PFSK-1 (cell line): ENCODE results near the gene NXPE4.

Experiments used
- FOXP2 ChIP-seq: optimal IDR thresholded peaks from 2 replicates; pipeline ENCODE3; 2011; ENCODE audit warnings: borderline replicate concordance, control low read depth, inconsistent platforms; ENCODE audit not compliant: insufficient read depth; ENCODE audit errors: extremely low read length, extremely low read depth
- POLR2AphosphoS5 ChIP-seq: IDR thresholded peaks from 2 replicates; pipeline ENCODE4 v1.6.1; 2012; ENCODE audit warnings: low read depth, mild to moderate bottlenecking, control low read depth, low read length, moderate library complexity
- SIN3A ChIP-seq: IDR thresholded peaks from 2 replicates; pipeline ENCODE4 v1.6.1; 2012; ENCODE audit warnings: mild to moderate bottlenecking, low read length, moderate library complexity, borderline replicate concordance; ENCODE audit not compliant: insufficient read depth
- TAF1 ChIP-seq: IDR thresholded peaks from 2 replicates; pipeline ENCODE4 v1.6.1; 2012; ENCODE audit warnings: low read length, control low read depth, borderline replicate concordance; ENCODE audit not compliant: insufficient read depth
- TF ChIP-seq, protein P1 (sequence below), 2 experiments: IDR thresholded peaks; 2 replicates each; pipeline versions ENCODE4 v1.6.1 to v1.8.0; 2011 to 2012; ENCODE audit warnings: low read depth in 2 of 2, low read length in 2 of 2, control low read depth in 1 of 2, inconsistent platforms in 1 of 2, mild to moderate bottlenecking in 1 of 2, moderate library complexity in 1 of 2; ENCODE audit not compliant: insufficient read depth in 1 of 2

Gene NXPE4

DNA sequence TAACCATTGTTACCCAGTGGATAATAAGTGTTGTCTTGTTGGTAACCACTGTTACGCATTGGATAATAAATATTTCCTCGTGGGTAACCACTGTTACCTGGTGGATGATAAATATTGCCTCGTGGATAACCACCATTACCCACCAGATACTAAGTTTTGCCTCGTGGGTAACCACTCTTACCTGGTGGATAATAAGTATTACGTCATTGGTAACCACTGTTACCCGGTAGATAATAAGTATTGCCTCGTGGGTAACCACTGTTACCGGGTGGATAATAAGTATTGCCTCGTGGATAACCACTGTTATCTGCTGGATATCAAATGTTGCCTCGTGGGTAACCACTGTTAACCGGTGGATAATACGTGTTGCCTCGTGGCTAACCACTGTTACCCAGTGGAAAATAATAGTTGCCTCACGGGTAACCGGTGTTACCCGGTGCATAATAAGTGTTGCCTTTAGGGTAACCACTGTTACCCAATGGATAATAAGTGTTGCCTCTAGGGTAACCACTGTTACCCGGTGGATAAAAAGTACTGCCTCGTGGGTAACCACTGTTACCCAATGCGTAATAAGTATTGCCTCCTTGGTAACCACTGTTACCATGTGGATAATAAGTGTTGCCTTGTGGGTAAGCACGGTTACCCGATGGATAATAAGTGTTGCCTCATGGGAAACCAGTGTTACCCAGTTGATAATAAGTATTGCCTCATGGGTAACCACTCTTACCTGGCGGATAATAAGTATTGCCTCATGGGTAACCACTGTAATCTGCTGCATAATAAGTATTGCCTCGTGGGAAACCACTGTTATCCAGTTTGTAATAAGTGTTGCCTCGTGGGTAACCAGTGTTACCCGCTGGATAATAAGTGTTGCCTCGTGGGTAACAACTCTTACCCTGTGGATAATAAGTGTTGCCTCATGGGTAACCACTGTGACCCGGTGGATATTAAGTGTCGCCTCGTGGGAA, 21.9 kb upstream of the NXPE4 start:
- TF ChIP-seq FOXP2 (no peak), SIN3A (no peak), POLR2AphosphoS5 (no peak), TAF1 (no peak)
- TF ChIP-seq, protein P1, sequence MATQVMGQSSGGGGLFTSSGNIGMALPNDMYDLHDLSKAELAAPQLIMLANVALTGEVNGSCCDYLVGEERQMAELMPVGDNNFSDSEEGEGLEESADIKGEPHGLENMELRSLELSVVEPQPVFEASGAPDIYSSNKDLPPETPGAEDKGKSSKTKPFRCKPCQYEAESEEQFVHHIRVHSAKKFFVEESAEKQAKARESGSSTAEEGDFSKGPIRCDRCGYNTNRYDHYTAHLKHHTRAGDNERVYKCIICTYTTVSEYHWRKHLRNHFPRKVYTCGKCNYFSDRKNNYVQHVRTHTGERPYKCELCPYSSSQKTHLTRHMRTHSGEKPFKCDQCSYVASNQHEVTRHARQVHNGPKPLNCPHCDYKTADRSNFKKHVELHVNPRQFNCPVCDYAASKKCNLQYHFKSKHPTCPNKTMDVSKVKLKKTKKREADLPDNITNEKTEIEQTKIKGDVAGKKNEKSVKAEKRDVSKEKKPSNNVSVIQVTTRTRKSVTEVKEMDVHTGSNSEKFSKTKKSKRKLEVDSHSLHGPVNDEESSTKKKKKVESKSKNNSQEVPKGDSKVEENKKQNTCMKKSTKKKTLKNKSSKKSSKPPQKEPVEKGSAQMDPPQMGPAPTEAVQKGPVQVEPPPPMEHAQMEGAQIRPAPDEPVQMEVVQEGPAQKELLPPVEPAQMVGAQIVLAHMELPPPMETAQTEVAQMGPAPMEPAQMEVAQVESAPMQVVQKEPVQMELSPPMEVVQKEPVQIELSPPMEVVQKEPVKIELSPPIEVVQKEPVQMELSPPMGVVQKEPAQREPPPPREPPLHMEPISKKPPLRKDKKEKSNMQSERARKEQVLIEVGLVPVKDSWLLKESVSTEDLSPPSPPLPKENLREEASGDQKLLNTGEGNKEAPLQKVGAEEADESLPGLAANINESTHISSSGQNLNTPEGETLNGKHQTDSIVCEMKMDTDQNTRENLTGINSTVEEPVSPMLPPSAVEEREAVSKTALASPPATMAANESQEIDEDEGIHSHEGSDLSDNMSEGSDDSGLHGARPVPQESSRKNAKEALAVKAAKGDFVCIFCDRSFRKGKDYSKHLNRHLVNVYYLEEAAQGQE (IDR thresholded peaks at IDR 0.05; ENCODE audit: insufficient read depth in 1 of 2, low read depth in 2 of 2, low read length in 2 of 2), result no peak

DNA sequence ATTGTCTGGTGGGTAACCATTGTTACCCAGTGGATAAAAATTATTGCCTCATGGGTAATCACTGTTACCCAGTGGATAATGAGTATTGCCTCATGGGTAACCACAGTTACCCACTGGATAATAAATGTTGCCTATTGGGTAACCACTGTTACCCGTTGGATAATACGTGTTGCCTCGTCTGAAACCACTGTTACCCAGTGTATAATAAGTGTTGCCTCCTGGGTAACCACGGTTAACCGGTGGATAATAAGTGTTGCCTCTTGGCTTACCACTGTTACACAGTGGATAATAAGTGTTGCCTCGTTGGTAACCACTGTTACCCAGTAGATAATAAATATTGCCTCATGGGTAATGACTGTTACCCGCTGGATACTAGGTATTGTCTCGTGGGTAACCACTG, 20.9 kb upstream of the NXPE4 start:
- TF ChIP-seq POLR2AphosphoS5 (no peak), SIN3A (no peak), TAF1 (no peak), FOXP2 (no peak)
- TF ChIP-seq, protein P1 (IDR thresholded peaks at IDR 0.05; ENCODE audit: insufficient read depth in 1 of 2, low read depth in 2 of 2, low read length in 2 of 2), result no peak

DNA sequence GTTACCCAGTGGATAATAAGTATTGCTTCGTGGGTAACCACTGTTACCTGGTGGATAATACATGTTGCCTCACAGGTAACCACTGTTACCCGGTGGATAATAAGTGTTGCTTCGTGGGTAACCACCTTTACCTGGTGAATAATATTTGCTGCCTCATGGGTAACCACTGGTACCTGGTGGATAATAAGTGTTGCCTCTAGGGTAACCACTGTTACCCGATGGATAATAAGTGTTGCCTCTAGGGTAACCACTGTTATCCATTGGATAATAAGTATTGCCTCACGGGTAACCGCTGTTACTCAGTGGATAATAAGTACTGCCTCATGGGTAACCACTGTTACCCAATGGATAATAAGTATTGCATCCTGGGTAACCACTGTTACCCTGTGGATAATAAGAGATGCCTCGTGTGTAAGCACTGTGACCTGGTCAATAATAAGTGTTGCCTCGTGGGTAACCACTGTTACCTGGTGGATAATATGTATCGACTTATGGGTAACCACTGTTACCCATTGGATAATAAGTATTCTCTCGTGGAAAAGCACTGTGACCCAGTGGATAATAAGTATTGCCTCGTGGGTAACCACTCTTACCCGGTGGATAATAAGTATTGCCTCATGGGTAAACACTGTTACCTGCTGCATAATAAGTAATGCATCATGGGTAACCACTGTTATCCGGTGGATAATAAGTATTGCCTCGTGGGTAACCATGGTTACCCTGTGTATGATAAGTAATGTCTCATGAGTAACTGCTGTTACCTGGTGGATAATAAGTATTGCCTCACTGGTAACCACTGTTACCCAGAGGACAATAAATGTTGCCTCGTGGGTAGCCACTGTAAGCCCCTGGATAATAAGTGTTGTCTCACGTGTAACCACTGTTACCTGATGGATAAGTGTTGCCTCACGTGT, 20.1 kb upstream of the NXPE4 start:
- TF ChIP-seq POLR2AphosphoS5, result no peak
- TF ChIP-seq, protein P1 (IDR thresholded peaks at IDR 0.05; ENCODE audit: insufficient read depth in 1 of 2, low read depth in 2 of 2, low read length in 2 of 2), result no peak
- no peak for TF ChIP-seq TAF1
- no peak for TF ChIP-seq FOXP2

DNA sequence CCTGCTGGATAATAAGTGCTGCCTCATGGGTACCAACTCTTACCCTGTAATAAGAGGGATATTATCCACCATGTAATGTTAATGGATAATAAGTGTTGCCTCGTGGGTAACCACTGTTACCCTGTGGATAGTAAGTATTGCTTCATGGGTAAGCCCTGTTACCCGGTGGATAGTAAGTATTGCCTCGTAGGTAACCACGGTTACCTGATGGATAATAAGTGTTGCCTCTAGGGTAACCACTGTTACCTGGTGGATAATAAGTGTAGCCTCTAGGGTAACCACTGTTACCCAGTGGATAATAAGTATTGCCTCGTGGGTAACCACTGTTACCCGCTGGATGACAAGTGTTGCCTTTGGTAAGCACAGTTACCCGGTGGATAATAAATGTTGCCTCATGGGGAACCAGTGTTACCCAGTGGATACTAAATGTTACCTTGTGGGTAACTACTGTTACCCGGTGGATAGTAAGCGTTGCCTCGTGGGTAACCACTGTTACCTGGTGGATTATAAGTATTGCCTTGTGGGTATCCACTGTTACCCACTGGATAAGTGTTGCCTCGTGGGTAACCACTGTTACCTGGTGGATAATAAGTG, 18.6 kb upstream of the NXPE4 start:
- TF ChIP-seq POLR2AphosphoS5, result no peak
- no peak for TF ChIP-seq SIN3A
- no peak for TF ChIP-seq TAF1
- TF ChIP-seq, protein P1 (IDR thresholded peaks at IDR 0.05; ENCODE audit: insufficient read depth in 1 of 2, low read depth in 2 of 2, low read length in 2 of 2), result no peak
- no peak for TF ChIP-seq FOXP2
